CD14-positive monocyte (primary cell): ENCODE results near the gene ZNF467. TPM values are rescaled to one million over a fixed set of nuclear protein-coding genes. Genes with fewer than 3 reads are reported as not detected.

ENCODE experiments used
- DNase-seq, 3 donors: peaks; one replicate each; pipeline ENCODE4 v3.0.0-alpha.2; 2011 to 2022
- H2AFZ ChIP-seq: 2 replicates; pipeline ENCODE4 v1.6.0; 2012; ENCODE audit warnings: mild to moderate bottlenecking, low read depth, low read length, inconsistent platforms; ENCODE audit not compliant: insufficient read depth, poor library complexity, severe bottlenecking
- H3K27ac ChIP-seq, 2 donors: 1 replicate in 1 of 2; 2 replicates in 1 of 2; pipeline ENCODE4 v1.5.1; 2012 to 2013; ENCODE audit warnings: low read length in 2 of 2, control low read depth in 1 of 2, inconsistent platforms in 1 of 2, low read depth in 1 of 2, mild to moderate bottlenecking in 1 of 2
- H3K27me3 ChIP-seq, 2 donors: one replicate each; pipeline versions ENCODE4 v1.6.0 to v1.6.1; 2011 to 2013; ENCODE audit warnings: low read length in 2 of 2; ENCODE audit not compliant: control insufficient read depth in 2 of 2, insufficient read depth in 2 of 2
- H3K36me3 ChIP-seq, 2 donors: replicated peaks in 1 of 2; 1 replicate in 1 of 2; 2 replicates in 1 of 2; pipeline versions ENCODE4 v1.5.1 to v1.6.1; 2012 to 2013; ENCODE audit warnings: low read length in 2 of 2, control low read depth in 1 of 2, inconsistent platforms in 1 of 2, mild to moderate bottlenecking in 1 of 2; ENCODE audit not compliant: insufficient read depth in 2 of 2, control insufficient read depth in 1 of 2
- H3K4me1 ChIP-seq, 2 donors: 1 replicate in 1 of 2; 2 replicates in 1 of 2; pipeline versions ENCODE4 v1.5.1 to v1.6.1; 2012 to 2013; ENCODE audit warnings: low read length in 2 of 2, control low read depth in 1 of 2, inconsistent platforms in 1 of 2, mild to moderate bottlenecking in 1 of 2, moderate library complexity in 1 of 2; ENCODE audit not compliant: insufficient read depth in 2 of 2, control insufficient read depth in 1 of 2
- H3K4me2 ChIP-seq: replicated peaks from 2 replicates; pipeline ENCODE3; 2012; ENCODE audit warnings: low read length, moderate library complexity, mild to moderate bottlenecking; ENCODE audit not compliant: poor library complexity, severe bottlenecking; ENCODE audit errors: extremely low read depth
- H3K4me3 ChIP-seq, 3 experiments: fragments of 200-600 bp in 1 of 3; sonication (generic) in 1 of 3; replicated peaks in 1 of 3; 1 replicate in 2 of 3; 2 replicates in 1 of 3; pipeline ENCODE4 v1.5.1; 2011 to 2013; ENCODE audit warnings: low read length in 3 of 3, mild to moderate bottlenecking in 3 of 3, control low read depth in 2 of 3, low read depth in 2 of 3, inconsistent platforms in 1 of 3, moderate library complexity in 1 of 3
- H3K79me2 ChIP-seq: 2 replicates; pipeline ENCODE4 v1.6.0; 2012; ENCODE audit warnings: mild to moderate bottlenecking, control low read depth, inconsistent platforms, low read length, moderate library complexity; ENCODE audit not compliant: insufficient read depth
- H3K9ac ChIP-seq: 2 replicates; pipeline ENCODE4 v1.6.0; 2017; ENCODE audit warnings: low read length, mild to moderate bottlenecking; ENCODE audit not compliant: insufficient read depth, poor library complexity, severe bottlenecking
- H3K9me3 ChIP-seq, 2 donors: replicated peaks in 1 of 2; 1 replicate in 1 of 2; 2 replicates in 1 of 2; pipeline versions ENCODE4 v1.5.1 to v1.6.1; 2012 to 2013; ENCODE audit warnings: low read length in 2 of 2, control low read depth in 1 of 2; ENCODE audit not compliant: control insufficient read depth in 1 of 2, insufficient read depth in 1 of 2
- H4K20me1 ChIP-seq: 2 replicates; pipeline ENCODE4 v1.6.0; 2012; ENCODE audit warnings: mild to moderate bottlenecking, low read length, control low read depth, moderate library complexity; ENCODE audit not compliant: insufficient read depth
- H3K27ac Mint-ChIP-seq, 7 donors: one replicate each; pipeline ENCODE4 v1.8.0; 2020; ENCODE audit warnings: mild to moderate bottlenecking in 7 of 7, mixed read lengths in 7 of 7, moderate library complexity in 6 of 7, inconsistent platforms in 2 of 7
- H3K27me3 Mint-ChIP-seq, 3 donors: one replicate each; pipeline ENCODE4 v1.8.0; 2021 to 2022; ENCODE audit warnings: low read depth in 3 of 3, mild to moderate bottlenecking in 3 of 3, mixed read lengths in 3 of 3, moderate library complexity in 3 of 3, inconsistent platforms in 1 of 3
- H3K36me3 Mint-ChIP-seq, 2 donors: one replicate each; pipeline ENCODE4 v1.8.0; 2020; ENCODE audit warnings: mixed read lengths in 2 of 2, inconsistent platforms in 1 of 2, mild to moderate bottlenecking in 1 of 2
- H3K4me1 Mint-ChIP-seq: one replicate; pipeline ENCODE4 v1.8.0; 2020; ENCODE audit warnings: mild to moderate bottlenecking, mixed read lengths
- H3K4me3 Mint-ChIP-seq, 2 donors: one replicate each; pipeline ENCODE4 v1.8.0; 2020; ENCODE audit warnings: mild to moderate bottlenecking in 2 of 2, mixed read lengths in 2 of 2, moderate library complexity in 1 of 2
- H3K9me3 Mint-ChIP-seq, 7 donors: one replicate each; pipeline ENCODE4 v1.8.0; 2020 to 2022; ENCODE audit warnings: mixed read lengths in 7 of 7, mild to moderate bottlenecking in 6 of 7, moderate library complexity in 6 of 7, inconsistent platforms in 2 of 7
- WGBS: methylation state at CpG from one replicate; pipeline ENCODE4 v1.1.5; 2013; ENCODE audit warnings: missing lambda C conversion rate; ENCODE audit not compliant: insufficient coverage; 5-methylcytosine and 5-hydroxymethylcytosine counted together
- intact Hi-C, 2 donors: fragments of 100-400 bp; cut with micrococcal nuclease; formaldehyde crosslinking; loops; one replicate each; pipeline versions ENCODE4 v1.15.0 to v1.15.1; 2023
- polyA plus RNA-seq, 3 donors: library from polyadenylated mRNA; depleted of rRNA in 1 of 3; unstranded in 2 of 3; stranded (reverse) in 1 of 3; fragments of 300-500 nt in 2 of 3; fragments of >200 nt in 1 of 3; fragmentation: Illumina TruSeq in 2 of 3; gene quantifications; 1 replicate in 2 of 3; 2 replicates in 1 of 3; pipeline ENCODE4 v1.2.3, GENCODE V29; 2012 to 2021
- TF ChIP-seq, protein P1 (sequence below): fragments of 200-600 bp; IDR thresholded peaks from one replicate; pipeline ENCODE4 v1.8.0; 2022; ENCODE audit warnings: antibody characterized with exemption, mild to moderate bottlenecking

The ZNF467 gene
- polyA plus RNA-seq, 3 donors, result 43.4 to 100 (median 52.8) TPM

GRCh38 chr7:149817836-149818535 lies 44.6 kb upstream of the ZNF467 start:
- 95% methylated on average over 23 of the region's 23 CpGs for WGBS
- no peak overlapping the region for H3K4me2 ChIP-seq
- no peaks in the 10 kb centered on the region for H3K36me3 ChIP-seq
- peaks cover 0 to 4% (median 0%) of the 10 kb centered on the region in 3 donors for H3K27me3 Mint-ChIP-seq
- no peaks in the 10 kb centered on the region for H3K4me1 Mint-ChIP-seq
- H3K79me2 ChIP-seq, result no peaks in the 10 kb centered on the region
- no peaks in the 10 kb centered on the region for H3K9me3 Mint-ChIP-seq
- no peak overlapping the region for H3K4me3 Mint-ChIP-seq
- no peaks in the 10 kb centered on the region for H3K9me3 ChIP-seq
- H3K4me3 ChIP-seq, result no peak overlapping the region
- no peak overlapping the region for H2AFZ ChIP-seq
- H3K4me1 ChIP-seq, result no peaks in the 10 kb centered on the region
- TF ChIP-seq, protein P1, sequence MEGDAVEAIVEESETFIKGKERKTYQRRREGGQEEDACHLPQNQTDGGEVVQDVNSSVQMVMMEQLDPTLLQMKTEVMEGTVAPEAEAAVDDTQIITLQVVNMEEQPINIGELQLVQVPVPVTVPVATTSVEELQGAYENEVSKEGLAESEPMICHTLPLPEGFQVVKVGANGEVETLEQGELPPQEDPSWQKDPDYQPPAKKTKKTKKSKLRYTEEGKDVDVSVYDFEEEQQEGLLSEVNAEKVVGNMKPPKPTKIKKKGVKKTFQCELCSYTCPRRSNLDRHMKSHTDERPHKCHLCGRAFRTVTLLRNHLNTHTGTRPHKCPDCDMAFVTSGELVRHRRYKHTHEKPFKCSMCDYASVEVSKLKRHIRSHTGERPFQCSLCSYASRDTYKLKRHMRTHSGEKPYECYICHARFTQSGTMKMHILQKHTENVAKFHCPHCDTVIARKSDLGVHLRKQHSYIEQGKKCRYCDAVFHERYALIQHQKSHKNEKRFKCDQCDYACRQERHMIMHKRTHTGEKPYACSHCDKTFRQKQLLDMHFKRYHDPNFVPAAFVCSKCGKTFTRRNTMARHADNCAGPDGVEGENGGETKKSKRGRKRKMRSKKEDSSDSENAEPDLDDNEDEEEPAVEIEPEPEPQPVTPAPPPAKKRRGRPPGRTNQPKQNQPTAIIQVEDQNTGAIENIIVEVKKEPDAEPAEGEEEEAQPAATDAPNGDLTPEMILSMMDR, result no peak
- H3K27me3 ChIP-seq, result no peaks in the 10 kb centered on the region
- H3K9ac ChIP-seq, result no peak overlapping the region
- H4K20me1 ChIP-seq, result no peaks in the 10 kb centered on the region
- intact Hi-C loops, result no loop called here
- H3K36me3 Mint-ChIP-seq, result no peaks in the 10 kb centered on the region
- no peak overlapping the region for H3K27ac Mint-ChIP-seq
- no peak overlapping the region for H3K27ac ChIP-seq
- no peak for DNase-seq

DNA sequence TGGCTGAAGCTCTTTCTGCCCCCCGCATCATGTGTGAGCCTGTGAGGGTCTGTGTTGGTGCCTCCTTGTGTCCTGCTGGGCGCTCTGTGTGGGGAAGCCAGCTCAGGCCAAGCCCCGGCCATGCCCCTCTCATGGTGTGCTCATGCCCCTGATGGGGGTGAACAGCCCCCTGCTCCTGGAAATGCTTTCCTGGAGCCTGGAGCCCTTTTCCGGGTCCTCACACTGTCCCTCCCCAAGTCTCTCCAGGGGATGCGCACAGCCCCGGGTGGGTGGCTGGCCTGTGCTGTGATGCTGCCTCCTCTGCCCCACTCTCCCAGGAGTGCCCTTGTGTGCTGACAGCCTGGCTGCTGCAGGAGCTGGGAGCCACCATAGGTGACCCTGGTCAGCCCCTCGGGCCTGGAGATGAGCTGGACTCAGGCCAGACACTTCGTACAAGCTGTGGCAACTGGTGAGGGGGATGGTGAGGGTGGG lies 43.9 kb upstream of the ZNF467 start:
- WGBS, result 87% methylated on average over 7 of the region's 8 CpGs
- H3K36me3 Mint-ChIP-seq, result no peaks in the 10 kb centered on the region
- TF ChIP-seq, protein P1, result no peak
- no peaks in the 10 kb centered on the region for H3K4me1 Mint-ChIP-seq
- H3K4me3 Mint-ChIP-seq, result no peak overlapping the region
- Histone ChIP-seq H3K27me3 (no peaks in the 10 kb centered on the region), H3K9me3 (no peaks in the 10 kb centered on the region), H3K4me2 (no peak overlapping the region), H3K36me3 (no peaks in the 10 kb centered on the region), H3K9ac (no peak overlapping the region), H3K4me3 (no peak overlapping the region), H2AFZ (no peak overlapping the region), H3K27ac (no peak overlapping the region), H3K79me2 (no peaks in the 10 kb centered on the region), H4K20me1 (no peaks in the 10 kb centered on the region), H3K4me1 (no peaks in the 10 kb centered on the region)
- no peak for DNase-seq
- H3K27me3 Mint-ChIP-seq, result no peaks in the 10 kb centered on the region
- intact Hi-C loops, result no loop called here
- H3K9me3 Mint-ChIP-seq, result no peaks in the 10 kb centered on the region
- peak overlapping the region in 1 of 7 donors; percentile 41 for H3K27ac Mint-ChIP-seq
